A673 (cell line): ENCODE results near the gene RNU2-63P. TPM values are rescaled to one million over a fixed set of nuclear protein-coding genes. Genes with fewer than 3 reads are reported as not detected.
A peak's percentile ranks its signal among the peaks of the same experiment; 100 is the strongest.
"Not testable (repeated sequence)": the region's sequence is repeated elsewhere in the genome, so short reads cannot be mapped to it uniquely, and the experiment has no call there.

Source experiments
- BruUV-seq: library from RNA; stranded (reverse); fragments of 400-500 nt; replicated peaks from 2 replicates; lab custom pipeline; 2021; lab: Mats Ljungman, UMichigan
- CTCF ChIA-PET: fragments of 300-600 bp; sonication (Branson Sonifier 250); formaldehyde crosslinking; loops from one replicate; lab custom pipeline; 2022; ENCODE audit warnings: antibody characterized with exemption; lab: Charles Lee
- POLR2A ChIA-PET: fragments of 300-600 bp; sonication (Branson Sonifier 250); formaldehyde crosslinking; loops from one replicate; lab custom pipeline; 2022; ENCODE audit warnings: antibody characterized with exemption; ENCODE audit not compliant: low non-redundant PET; lab: Charles Lee
- DNase-seq: peaks from one replicate; pipeline ENCODE4 v3.0.0-alpha.2; 2015; ENCODE audit warnings: low spot score
- H3K27ac ChIP-seq: fragments of 200-600 bp; sonication (generic); 2 replicates; pipeline ENCODE4 v1.5.1; 2016; ENCODE audit warnings: mixed run types, low read depth, mild to moderate bottlenecking, mixed read lengths, antibody characterized with exemption, low read length; ENCODE audit not compliant: poor library complexity, severe bottlenecking
- H3K27me3 ChIP-seq: fragments of 200-600 bp; sonication (generic); replicated peaks from 2 replicates; pipeline ENCODE4 v1.6.1; 2017; ENCODE audit warnings: mixed run types, low read depth, mild to moderate bottlenecking, mixed read lengths, antibody characterized with exemption, low read length; ENCODE audit not compliant: insufficient read depth, poor library complexity
- H3K36me3 ChIP-seq: fragments of 200-600 bp; sonication (generic); 2 replicates; pipeline ENCODE4 v1.6.1; 2016; ENCODE audit warnings: mixed run types, mild to moderate bottlenecking, mixed read lengths, antibody characterized with exemption, low read length; ENCODE audit not compliant: insufficient read depth, poor library complexity, severe bottlenecking
- H3K4me1 ChIP-seq: fragments of 200-600 bp; sonication (generic); 2 replicates; pipeline ENCODE4 v1.6.1; 2017; ENCODE audit warnings: mixed run types, mild to moderate bottlenecking, mixed read lengths, antibody characterized with exemption, low read length; ENCODE audit not compliant: insufficient read depth, poor library complexity, severe bottlenecking
- H3K4me3 ChIP-seq: fragments of 200-600 bp; sonication (generic); 2 replicates; pipeline ENCODE4 v1.5.1; 2016; ENCODE audit warnings: low read depth, mixed run types, mild to moderate bottlenecking, mixed read lengths, low read length; ENCODE audit not compliant: poor library complexity, severe bottlenecking
- H3K9me3 ChIP-seq: fragments of 200-600 bp; sonication (generic); 2 replicates; pipeline ENCODE4 v1.6.1; 2016; ENCODE audit warnings: mixed run types, low read depth, mild to moderate bottlenecking, mixed read lengths, antibody characterized with exemption, low read length; ENCODE audit not compliant: poor library complexity, severe bottlenecking
- EZH2 ChIP-seq: fragments of 200-600 bp; sonication (generic); IDR thresholded peaks from 2 replicates; pipeline ENCODE4 v1.6.1; 2017; ENCODE audit warnings: borderline replicate concordance, low read depth, mild to moderate bottlenecking, mixed read lengths, antibody characterized with exemption, low read length; ENCODE audit not compliant: poor library complexity, severe bottlenecking
- intact Hi-C: fragments of 100-400 bp; cut with micrococcal nuclease; formaldehyde crosslinking; loops from one replicate; pipeline ENCODE4 v1.10.0; 2022; ENCODE audit not compliant: unreplicated experiment
- total RNA-seq: library from RNA; stranded (reverse); gene quantifications from 2 replicates; pipeline ENCODE4 v1.2.3, GENCODE V29; 2021
- TF ChIP-seq, protein P1 (sequence below): fragments of 300-800, 200-600 bp; sonication (generic); conservative IDR thresholded peaks from 2 replicates; pipeline ENCODE4 v1.5.1; 2017; ENCODE audit warnings: low read depth, mild to moderate bottlenecking, antibody characterized with exemption, low read length, moderate library complexity, mixed read lengths

RNU2-63P gene
- total RNA-seq, 1 experiment from 2014 or later, result 11.4 TPM

DNA sequence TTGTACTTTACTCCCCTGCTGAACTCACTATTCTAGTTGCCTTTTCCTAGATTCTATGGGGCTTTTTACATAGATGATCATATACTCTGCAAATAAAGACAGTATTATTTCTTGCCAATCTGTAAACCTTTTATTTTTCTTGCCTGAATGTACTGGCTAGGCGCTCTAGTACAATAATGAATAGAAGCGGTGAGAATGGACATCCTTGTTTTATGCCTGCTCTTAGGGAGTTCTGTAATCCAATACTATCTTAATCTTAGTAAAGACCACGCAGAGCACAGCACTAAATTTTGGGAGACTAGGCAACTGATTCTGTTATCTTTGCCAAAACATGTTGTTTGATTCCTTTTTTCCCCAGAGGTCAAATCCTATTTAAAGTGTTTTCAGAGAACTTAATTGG lies 32.2 kb upstream of the RNU2-63P start:
- intact Hi-C loops, result no loop called here
- no peak for TF ChIP-seq EZH2
- TF ChIP-seq, protein P1, sequence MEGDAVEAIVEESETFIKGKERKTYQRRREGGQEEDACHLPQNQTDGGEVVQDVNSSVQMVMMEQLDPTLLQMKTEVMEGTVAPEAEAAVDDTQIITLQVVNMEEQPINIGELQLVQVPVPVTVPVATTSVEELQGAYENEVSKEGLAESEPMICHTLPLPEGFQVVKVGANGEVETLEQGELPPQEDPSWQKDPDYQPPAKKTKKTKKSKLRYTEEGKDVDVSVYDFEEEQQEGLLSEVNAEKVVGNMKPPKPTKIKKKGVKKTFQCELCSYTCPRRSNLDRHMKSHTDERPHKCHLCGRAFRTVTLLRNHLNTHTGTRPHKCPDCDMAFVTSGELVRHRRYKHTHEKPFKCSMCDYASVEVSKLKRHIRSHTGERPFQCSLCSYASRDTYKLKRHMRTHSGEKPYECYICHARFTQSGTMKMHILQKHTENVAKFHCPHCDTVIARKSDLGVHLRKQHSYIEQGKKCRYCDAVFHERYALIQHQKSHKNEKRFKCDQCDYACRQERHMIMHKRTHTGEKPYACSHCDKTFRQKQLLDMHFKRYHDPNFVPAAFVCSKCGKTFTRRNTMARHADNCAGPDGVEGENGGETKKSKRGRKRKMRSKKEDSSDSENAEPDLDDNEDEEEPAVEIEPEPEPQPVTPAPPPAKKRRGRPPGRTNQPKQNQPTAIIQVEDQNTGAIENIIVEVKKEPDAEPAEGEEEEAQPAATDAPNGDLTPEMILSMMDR, result no peak
- no peak overlapping the region for H3K4me3 ChIP-seq
- no peak for DNase-seq
- H3K27me3 ChIP-seq, result no peaks in the 10 kb centered on the region
- peaks cover 7% of the 10 kb centered on the region for H3K4me1 ChIP-seq
- ChIA-PET POLR2A (no interaction called here), CTCF (no interaction called here)
- H3K9me3 ChIP-seq, result no peaks in the 10 kb centered on the region
- H3K27ac ChIP-seq, result no peak overlapping the region
- no TSS peak for BruUV-seq
- no peaks in the 10 kb centered on the region for H3K36me3 ChIP-seq

DNA sequence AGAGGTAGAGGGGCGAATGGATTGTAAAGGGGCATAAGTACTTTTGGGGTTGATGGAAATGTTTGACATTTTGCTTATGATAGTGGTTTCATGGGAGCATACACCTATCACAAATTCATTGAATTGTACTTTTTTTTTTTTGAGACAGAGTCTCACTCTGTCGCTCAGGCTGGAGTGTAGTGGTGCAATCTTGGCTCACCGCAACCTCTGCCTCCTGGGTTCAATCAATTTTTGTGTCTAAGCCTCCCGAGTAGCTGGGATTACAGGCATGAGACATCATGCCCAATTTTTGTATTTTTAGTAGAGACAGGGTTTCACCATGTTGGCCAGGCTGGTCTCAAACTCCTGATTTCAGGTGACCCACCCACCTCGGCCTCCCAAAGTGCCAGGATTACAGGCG lies 29.2 kb upstream of the RNU2-63P start:
- not testable (repeated sequence) for BruUV-seq

DNA sequence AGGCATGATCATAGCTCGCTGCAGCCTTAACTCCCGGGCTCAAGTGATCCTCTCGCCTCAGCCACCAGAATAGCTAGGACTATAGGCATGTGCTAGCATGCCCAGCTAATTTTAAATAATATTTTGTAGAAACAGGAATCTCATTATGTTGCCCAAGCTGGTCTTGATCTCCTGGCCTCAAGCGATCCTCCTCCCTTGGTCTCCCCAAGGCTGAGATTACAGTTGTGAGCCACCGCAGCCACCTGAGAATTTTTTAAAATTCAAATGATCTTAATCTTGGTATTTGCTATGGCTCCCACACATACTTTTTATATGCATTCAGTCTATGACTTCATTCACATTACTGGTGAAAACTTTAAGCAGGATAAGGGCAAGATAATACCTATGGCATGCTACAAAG lies 26.1 kb upstream of the RNU2-63P start:
- Histone ChIP-seq H3K9me3 (no peaks in the 10 kb centered on the region), H3K27me3 (no peaks in the 10 kb centered on the region), H3K4me1 (no peaks in the 10 kb centered on the region), H3K4me3 (no peak overlapping the region), H3K27ac (no peak overlapping the region), H3K36me3 (no peaks in the 10 kb centered on the region)
- ChIA-PET POLR2A (no interaction called here), CTCF (interaction anchor here (0.6 kb wide), 1 partner anchor 89 kb away, joined by 9 read pairs; no protein-coding TSS in a partner anchor)
- TF ChIP-seq EZH2, result no peak
- no TSS peak for BruUV-seq
- intact Hi-C loops, result loop anchor here (2.0 kb wide), 1 partner anchor 14 kb away; no protein-coding TSS in a partner anchor
- DNase-seq, result no peak

More for the DNA sequence above, 29.2 kb upstream of the RNU2-63P start:
- H3K4me3 ChIP-seq, intact Hi-C loops, H3K36me3 ChIP-seq, H3K27ac ChIP-seq, H3K27me3 ChIP-seq, H3K4me1 ChIP-seq, DNase-seq, CTCF ChIA-PET, H3K9me3 ChIP-seq: not testable (repeated sequence)
- POLR2A ChIA-PET, result interaction anchor here (0.7 kb wide), 1 partner anchor 12 kb away, joined by 9 read pairs; no protein-coding TSS in a partner anchor

DNA sequence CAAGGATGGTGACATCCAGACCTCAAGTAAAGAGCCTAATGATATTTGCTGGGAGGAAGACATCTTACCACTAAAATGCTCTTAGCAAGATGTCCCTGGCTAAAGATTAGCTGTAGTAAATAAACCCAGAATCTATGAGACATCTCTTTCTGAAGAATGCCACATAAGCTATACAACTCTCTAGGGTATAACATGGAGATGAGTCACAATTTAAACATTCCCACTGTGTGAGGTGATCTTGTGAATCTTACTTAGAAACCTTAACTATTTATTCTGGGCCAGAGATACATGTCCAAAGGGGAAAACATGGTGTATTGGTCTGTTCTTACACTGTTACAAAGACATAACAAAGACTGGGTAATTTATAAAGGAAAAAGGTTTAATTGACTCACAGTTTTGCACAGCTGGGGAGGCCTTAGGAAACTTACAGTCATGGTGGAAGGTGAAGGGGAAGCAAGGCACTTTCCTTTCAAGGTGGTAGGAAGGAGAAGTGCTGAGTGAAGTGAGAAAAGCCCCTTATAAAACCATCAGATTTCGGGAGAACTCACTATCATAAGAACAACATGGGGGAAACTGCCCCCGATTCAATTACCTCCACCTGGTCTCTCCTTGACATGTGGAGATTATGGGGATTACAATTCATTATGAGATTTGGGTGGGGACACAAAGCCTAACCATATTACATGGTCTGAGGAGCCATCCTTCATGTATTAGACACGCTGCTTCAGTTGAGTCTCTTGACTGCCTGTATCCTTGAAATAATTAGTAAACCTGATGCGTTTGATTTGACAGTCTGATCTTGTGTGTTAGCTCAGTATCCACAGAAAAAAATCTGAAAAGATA lies 22.1 kb upstream of the RNU2-63P start:
- no peaks in the 10 kb centered on the region for H3K4me1 ChIP-seq
- no peaks in the 10 kb centered on the region for H3K36me3 ChIP-seq
- H3K27me3 ChIP-seq, result no peaks in the 10 kb centered on the region
- no peak overlapping the region for H3K4me3 ChIP-seq
- no TSS peak for BruUV-seq
- POLR2A ChIA-PET, result no interaction called here
- peak; percentile 68 for DNase-seq
- H3K9me3 ChIP-seq, result no peaks in the 10 kb centered on the region
- no peak for TF ChIP-seq EZH2
- TF ChIP-seq, protein P1, result no peak
- H3K27ac ChIP-seq, result no peak overlapping the region
- intact Hi-C loops, result no loop called here
- CTCF ChIA-PET, result no interaction called here
